Measurements from ENCODE around the gene RGL2.
A peak's percentile ranks its signal among the peaks of the same experiment; 100 is the strongest.

Gene RGL2

DNA sequence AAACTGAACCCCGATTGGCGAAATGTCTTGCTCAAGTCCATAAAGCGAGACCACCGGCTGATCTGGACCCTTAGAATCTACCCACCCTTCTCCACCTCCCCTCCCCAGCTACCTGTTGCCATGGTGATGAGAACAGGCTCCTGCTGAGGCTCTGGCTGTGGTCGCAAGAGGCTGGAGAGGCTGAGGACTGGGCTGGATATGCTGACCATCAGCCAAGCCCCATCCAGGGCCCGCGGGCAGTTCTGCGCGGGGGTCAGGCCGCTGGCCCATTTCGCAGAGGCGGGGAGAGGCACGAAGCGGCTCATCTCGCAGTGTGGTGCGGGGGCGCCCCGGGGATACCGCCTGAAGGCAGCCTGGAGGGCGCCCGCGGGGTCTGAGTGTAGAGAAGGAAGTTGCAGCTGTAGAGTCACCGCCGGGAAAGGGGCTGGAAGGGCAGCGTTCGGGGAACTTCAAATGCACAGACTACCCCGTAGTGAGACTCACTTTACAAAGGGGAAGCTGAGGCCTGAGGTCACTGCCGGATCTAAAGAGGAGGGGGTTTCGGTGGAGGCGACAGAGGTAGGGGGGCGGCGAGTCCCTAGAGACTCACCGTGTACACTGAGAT, 14.5 kb upstream of the RGL2 start:
- no peaks in the 10 kb centered on the region for H3K9me3 Mint-ChIP-seq
- H3K27me3 Mint-ChIP-seq = no peaks in the 10 kb centered on the region
- peak overlapping the region; percentile 100 for H3K4me3 Mint-ChIP-seq
- peaks cover 60% of the 10 kb centered on the region for H3K4me1 Mint-ChIP-seq (ENCODE audit: low read depth)
- intact Hi-C loops (cut with micrococcal nuclease) = loop anchor here (2.0 to 5.0 kb wide), 2 partner anchors 14 to 34 kb away; partner anchors contain the start of gene RGL2
- H3K27ac Mint-ChIP-seq = peak overlapping the region; percentile 98
- peaks cover 94% of the 10 kb centered on the region for H3K36me3 Mint-ChIP-seq (ENCODE audit: low read depth)

DNA sequence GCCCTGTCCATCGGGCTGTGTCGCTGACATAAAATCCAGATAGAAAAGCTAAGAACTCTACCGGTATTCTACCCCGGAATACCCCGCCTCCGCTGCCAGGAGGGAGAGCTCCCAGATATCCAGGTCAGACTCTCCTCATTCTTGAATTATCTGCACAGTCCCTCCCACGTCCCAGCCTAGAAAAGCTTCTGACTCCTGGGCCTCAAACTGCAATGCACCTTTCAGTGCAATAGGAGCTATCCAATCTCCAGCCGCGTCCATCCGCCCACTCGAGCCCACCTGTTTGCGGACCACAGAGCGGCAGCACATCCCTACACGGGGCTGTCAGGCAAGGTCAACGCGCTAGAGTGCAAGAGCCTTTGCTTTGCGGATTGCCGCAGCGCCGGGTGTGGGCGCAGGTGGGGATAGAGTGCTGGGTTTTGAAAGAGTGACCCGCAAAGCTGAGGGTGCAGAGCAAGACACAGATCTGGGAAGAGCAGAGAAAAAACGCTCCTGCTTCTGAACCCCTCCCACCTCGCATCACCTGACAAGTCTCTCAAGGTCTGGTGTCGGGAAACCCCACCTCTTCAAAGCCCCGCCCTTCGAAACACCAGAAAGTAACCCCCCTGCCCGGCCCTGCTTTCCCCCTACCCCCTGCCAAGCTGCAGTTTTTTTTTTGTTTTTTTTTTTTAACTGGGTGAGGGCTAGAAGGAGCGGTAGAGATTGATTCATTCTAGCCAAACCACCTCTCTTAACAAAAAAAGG, 13.8 kb upstream of the RGL2 start:
- Mint-ChIP-seq H3K27me3 (no peaks in the 10 kb centered on the region), H3K9me3 (no peaks in the 10 kb centered on the region), H3K4me3 (peak overlapping the region; percentile 100), H3K36me3 (ENCODE audit: low read depth) (peaks cover 90% of the 10 kb centered on the region), H3K4me1 (ENCODE audit: low read depth) (peaks cover 59% of the 10 kb centered on the region), H3K27ac (peak overlapping the region; percentile 98)
- intact Hi-C loops (cut with micrococcal nuclease) = loop anchor here (2.0 to 5.0 kb wide), 2 partner anchors 14 to 35 kb away; partner anchors contain the start of gene RGL2

DNA sequence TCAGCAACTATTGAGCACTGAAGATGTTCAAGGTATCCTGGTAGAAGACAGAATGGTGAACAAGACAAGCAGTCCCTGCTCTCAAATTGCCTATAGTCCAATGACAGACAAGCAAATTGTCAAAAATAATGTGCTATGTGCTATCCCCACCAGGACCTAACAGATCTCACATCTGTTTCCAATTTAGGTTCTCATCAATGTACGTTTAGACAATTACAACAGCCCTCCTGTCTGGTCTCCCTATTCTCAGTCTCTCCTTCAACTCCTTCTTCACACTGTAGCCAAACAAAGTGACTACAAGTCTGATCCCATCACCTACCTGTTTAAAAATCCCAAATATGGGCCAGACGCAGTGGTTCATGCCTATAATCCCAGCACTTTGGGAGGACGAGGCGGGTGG, 7.6 kb upstream of the RGL2 start:
- Mint-ChIP-seq H3K9me3 (no peaks in the 10 kb centered on the region), H3K27me3 (no peaks in the 10 kb centered on the region), H3K4me3 (no peak overlapping the region), H3K36me3 (ENCODE audit: low read depth) (peaks cover 89% of the 10 kb centered on the region), H3K27ac (no peak overlapping the region), H3K4me1 (ENCODE audit: low read depth) (peaks cover 59% of the 10 kb centered on the region)
- intact Hi-C loops (cut with micrococcal nuclease) = no loop called here

DNA sequence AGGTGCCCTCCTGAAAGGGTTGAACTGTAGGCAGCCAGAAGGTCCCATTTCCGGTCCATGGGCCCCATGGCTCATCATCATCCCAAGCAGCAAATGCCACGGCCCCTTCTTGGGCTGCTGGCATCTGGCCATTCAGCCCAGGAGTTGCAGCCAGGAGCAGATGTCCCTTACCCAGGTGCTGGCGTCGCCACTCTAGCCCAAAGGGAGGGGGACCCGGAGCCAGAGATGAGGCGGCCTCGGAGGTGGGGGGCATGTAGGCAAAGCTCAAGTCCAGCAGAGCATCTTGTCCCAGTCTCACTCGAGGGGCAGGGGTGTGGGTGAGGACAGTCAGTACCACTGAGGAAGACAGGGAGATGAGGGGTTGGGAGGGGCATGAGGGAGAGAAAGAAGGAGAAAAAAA, 6.3 kb upstream of the RGL2 start:
- peaks cover 89% of the 10 kb centered on the region for H3K36me3 Mint-ChIP-seq (ENCODE audit: low read depth)
- no peak overlapping the region for H3K4me3 Mint-ChIP-seq
- peaks cover 58% of the 10 kb centered on the region for H3K4me1 Mint-ChIP-seq (ENCODE audit: low read depth)
- intact Hi-C loops (cut with micrococcal nuclease) = no loop called here
- peak overlapping the region; percentile 43 for H3K27ac Mint-ChIP-seq
- no peaks in the 10 kb centered on the region for H3K27me3 Mint-ChIP-seq
- no peaks in the 10 kb centered on the region for H3K9me3 Mint-ChIP-seq

DNA sequence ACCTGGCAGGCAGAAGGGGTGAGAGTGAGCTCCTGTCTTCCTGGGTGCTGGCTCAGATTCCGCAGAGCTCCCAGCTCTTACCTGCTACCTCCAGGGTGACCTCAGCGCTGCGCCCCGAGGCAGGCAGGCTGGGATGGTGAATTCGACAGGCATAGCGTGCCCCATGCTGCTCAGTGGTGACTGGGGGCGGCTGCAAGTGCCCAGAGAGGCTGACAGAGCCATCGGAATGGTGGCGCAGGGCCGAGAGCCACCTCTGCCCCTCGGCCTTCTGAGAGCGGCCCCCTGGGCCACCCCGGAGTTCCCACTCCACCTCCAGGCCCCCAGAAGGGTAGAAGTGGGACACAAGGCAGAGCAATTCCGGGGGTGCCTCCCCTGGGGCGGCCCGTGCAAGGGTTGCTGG, 5.5 kb upstream of the RGL2 start:
- Mint-ChIP-seq H3K27ac (no peak overlapping the region), H3K27me3 (no peaks in the 10 kb centered on the region), H3K4me3 (no peak overlapping the region), H3K9me3 (no peaks in the 10 kb centered on the region), H3K4me1 (ENCODE audit: low read depth) (peaks cover 63% of the 10 kb centered on the region), H3K36me3 (ENCODE audit: low read depth) (peaks cover 89% of the 10 kb centered on the region)
- intact Hi-C loops (cut with micrococcal nuclease) = no loop called here

DNA sequence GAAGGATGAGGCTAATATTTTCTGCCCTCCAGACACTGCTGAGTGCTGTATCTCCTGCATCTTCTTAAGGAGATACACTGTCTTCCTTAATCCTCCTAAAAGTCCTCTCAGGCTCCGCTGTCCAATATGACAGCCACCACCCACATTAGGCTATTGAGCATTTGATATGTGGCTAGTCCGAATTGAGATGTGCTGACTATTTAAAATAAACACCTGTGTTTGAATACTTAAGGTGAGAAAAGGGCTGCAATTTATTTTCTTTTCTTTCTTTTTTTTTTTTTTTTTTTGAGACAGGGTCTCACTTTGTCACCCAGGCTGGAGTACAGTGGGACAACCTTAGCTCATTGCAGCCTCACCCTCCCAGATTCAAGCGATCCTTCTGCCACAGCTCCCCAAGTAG, 3.1 kb upstream of the RGL2 start:
- peaks cover 99% of the 10 kb centered on the region for H3K36me3 Mint-ChIP-seq (ENCODE audit: low read depth)
- no peaks in the 10 kb centered on the region for H3K9me3 Mint-ChIP-seq
- H3K4me3 Mint-ChIP-seq = no peak overlapping the region
- no peak overlapping the region for H3K27ac Mint-ChIP-seq
- H3K27me3 Mint-ChIP-seq = no peaks in the 10 kb centered on the region
- intact Hi-C loops (cut with micrococcal nuclease) = loop anchor here (2.0 kb wide), 1 partner anchor 43 kb away; no protein-coding TSS in a partner anchor
- H3K4me1 Mint-ChIP-seq (ENCODE audit: low read depth) = peaks cover 71% of the 10 kb centered on the region

DNA sequence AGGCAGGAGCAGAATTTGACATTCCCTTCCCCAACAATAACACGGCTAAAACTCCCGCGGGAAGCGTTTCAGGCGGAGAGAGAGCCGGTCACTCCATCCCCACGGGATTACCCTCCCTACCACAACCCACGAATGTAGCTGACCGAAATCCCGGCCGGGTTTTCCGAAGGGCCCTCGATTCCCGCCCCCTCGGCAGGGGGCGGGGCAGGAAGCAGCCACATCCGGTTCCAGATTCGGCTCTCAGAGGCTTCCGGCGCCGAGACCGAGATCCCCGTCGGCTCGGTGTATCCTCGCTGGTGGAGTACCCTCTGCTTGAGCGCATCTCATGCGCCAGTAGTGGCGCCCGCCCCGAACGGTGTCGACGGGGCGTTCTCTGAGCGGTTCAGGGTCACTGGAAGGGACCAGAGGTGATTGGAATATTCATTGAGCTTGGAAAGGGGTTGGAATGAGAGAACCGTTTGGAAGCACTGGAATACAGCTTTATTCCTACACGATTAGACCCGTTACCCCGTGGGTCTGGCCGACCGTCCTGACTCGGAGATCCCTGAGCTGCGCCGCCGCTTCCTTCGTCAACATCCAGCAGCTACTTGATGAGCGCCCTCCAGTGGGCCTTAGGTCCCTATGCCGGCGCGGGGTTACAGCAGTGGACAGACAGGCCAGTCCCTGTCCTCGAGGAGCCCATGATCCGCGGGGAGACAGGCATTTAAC, 649 bp upstream of the RGL2 start:
- Mint-ChIP-seq H3K27ac (peak overlapping the region; percentile 97), H3K4me3 (peak overlapping the region; percentile 99), H3K9me3 (no peaks in the 10 kb centered on the region), H3K36me3 (ENCODE audit: low read depth) (peaks cover 100% of the 10 kb centered on the region), H3K27me3 (no peaks in the 10 kb centered on the region), H3K4me1 (ENCODE audit: low read depth) (peaks cover 71% of the 10 kb centered on the region)
- intact Hi-C loops (cut with micrococcal nuclease) = loop anchor here (1.0 to 2.0 kb wide), 3 partner anchors 10 to 51 kb away; partner anchors contain the start of genes PFDN6 and WDR46

DNA sequence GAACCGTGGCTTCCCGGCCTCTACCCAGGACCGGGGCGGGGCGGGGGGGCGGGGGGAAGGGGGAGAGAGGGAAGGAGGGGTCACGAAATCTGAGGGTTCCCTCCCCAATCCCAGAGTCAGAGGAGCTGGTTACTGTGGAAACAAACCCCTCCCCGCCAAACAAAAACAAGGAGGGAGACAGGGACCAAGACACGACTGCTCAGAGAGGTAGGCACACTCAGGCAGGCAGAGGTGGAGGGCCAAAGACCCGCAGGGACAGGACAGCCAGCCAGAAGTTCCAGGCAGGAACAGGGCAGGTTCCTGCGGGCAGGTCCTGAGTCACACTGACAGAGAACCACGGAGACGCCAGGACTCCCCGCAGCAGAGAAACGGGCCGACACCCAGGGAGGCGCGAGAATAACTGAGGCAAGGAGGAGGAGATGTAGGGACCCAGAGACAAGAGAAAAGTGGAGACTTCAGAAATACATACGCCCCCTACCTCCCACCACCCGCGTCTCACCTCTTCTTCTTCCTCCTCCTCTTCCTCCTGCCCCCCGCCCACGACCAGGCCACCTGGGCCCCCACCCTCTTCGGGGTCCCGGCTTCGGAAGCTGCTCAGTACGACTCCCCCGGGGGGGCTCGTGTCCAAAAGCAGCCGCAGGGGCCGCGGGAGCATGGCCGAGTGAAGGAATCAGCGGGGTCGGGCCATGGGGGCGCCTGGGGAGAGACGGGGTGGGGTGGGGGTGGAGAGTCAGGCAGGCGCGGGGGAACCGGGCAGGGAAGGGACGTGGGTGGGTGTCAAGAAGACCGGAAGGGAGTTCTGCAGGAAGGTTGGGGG, 578 bp downstream of the RGL2 start:
- intact Hi-C loops (cut with micrococcal nuclease) = loop anchor here (2.0 kb wide), 2 partner anchors 15 to 49 kb away; no protein-coding TSS in a partner anchor
- Mint-ChIP-seq H3K9me3 (no peaks in the 10 kb centered on the region), H3K27ac (peak overlapping the region; percentile 97)

DNA sequence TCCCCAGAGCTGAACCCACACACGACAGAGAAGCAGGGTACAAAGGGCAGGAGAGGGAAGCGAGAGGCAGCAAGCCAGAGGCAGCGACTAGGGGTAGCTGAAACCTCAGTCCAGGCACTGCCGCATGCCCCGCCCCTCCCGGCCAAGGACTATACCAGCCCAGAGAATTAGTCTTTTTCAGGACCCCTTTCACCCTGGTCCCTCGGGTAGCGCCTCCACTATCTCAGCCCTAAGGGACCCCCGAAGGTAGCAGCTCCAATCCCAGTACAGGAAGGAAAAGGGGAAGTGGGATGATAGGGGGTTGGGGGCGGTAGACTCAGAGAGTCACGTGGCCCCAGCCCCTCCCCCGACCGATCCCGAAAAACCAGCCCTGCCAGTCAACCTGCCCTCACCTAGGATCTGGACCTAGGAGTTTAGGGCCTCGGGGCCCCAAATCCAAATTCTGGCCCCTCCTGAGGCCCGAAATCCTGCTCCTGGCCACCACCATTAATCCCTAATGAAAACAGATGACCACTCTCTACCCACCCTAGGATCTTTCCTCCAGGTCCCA, 1.3 kb downstream of the RGL2 start:
- H3K4me1 Mint-ChIP-seq (ENCODE audit: low read depth) = peaks cover 76% of the 10 kb centered on the region
- intact Hi-C loops (cut with micrococcal nuclease) = no loop called here
- H3K27me3 Mint-ChIP-seq = no peaks in the 10 kb centered on the region
- peaks cover 100% of the 10 kb centered on the region for H3K36me3 Mint-ChIP-seq (ENCODE audit: low read depth)
- H3K27ac Mint-ChIP-seq = peak overlapping the region; percentile 97
- no peaks in the 10 kb centered on the region for H3K9me3 Mint-ChIP-seq
- peak overlapping the region; percentile 99 for H3K4me3 Mint-ChIP-seq

More for the DNA sequence above, 578 bp downstream of the RGL2 start:
- H3K4me3 Mint-ChIP-seq = peak overlapping the region; percentile 99
- peaks cover 100% of the 10 kb centered on the region for H3K36me3 Mint-ChIP-seq (ENCODE audit: low read depth)
- H3K4me1 Mint-ChIP-seq (ENCODE audit: low read depth) = peaks cover 71% of the 10 kb centered on the region
- no peaks in the 10 kb centered on the region for H3K27me3 Mint-ChIP-seq

DNA sequence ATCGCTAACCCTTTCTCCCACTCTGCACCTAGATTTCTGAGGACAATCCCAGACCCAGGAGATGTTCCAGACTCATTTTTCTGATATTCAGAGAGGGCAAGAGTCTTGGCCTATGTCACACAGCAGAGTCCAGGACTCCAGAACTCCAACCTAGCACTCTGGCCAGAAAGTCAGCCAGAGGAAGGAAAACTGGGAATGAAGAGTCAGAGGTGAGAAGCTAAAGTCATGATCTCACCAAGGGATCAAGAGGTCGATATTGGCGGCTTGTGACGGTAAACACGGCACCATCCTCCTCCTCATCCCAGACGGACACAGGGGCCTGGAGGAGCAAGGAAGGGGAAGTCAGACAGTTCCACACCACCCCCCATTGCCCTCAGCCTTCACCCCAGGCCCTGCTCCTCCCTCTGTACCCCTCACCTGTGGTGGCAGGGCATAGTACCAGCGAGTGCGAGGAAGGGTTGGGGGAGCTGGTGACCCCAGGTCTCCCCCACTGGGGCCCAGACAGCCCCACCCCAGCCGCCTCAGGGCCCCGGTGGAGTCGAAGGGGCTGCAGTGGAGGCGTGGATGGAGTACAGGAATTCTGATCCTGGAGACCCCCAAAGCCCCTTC, 1.8 kb downstream of the RGL2 start:
- intact Hi-C loops (cut with micrococcal nuclease) = no loop called here
- Mint-ChIP-seq H3K27ac (peak overlapping the region; percentile 97), H3K4me1 (ENCODE audit: low read depth) (peaks cover 70% of the 10 kb centered on the region), H3K27me3 (no peaks in the 10 kb centered on the region), H3K36me3 (ENCODE audit: low read depth) (peaks cover 100% of the 10 kb centered on the region), H3K4me3 (peak overlapping the region; percentile 99), H3K9me3 (no peaks in the 10 kb centered on the region)

DNA sequence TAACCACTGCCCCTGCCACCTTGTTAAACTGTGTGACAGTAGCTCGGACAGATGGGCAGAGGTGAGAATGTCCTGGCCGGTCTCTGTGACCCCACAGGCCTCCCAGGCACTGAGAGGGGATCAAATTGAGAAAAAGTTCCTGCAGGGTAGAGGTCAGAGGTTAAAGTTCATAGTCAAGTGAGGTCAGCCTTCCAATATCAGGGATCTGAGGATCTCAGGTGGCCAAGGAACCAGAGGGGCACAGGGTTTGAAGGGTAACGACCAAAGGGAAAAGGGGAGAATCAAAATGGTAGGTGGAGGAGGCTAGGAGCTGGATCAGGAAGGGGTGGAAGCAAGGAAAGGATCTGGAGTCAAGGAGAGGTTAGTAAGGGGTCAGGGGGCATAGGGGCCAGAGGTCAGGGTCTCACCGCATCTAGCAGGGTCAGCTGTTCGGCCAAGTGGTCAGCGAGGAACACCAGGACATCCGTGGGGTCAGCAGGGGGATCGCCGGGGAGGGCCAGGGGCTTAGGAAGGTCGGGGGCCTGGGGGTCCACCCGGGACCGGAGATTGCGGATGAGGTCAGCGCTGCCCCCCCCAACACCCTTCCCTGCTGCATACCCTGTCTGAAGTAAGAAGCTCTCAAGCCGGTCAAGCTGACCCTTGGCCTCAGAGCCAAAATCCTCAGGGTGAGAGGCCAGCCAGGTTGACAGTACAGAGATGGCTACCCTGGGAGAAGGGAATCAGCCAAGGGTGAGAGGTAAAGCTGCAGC, 2.9 kb downstream of the RGL2 start:
- Mint-ChIP-seq H3K27me3 (no peaks in the 10 kb centered on the region), H3K36me3 (ENCODE audit: low read depth) (peaks cover 100% of the 10 kb centered on the region), H3K4me1 (ENCODE audit: low read depth) (peaks cover 70% of the 10 kb centered on the region), H3K27ac (peak overlapping the region; percentile 97), H3K4me3 (peak overlapping the region; percentile 17), H3K9me3 (no peaks in the 10 kb centered on the region)
- intact Hi-C loops (cut with micrococcal nuclease) = no loop called here

DNA sequence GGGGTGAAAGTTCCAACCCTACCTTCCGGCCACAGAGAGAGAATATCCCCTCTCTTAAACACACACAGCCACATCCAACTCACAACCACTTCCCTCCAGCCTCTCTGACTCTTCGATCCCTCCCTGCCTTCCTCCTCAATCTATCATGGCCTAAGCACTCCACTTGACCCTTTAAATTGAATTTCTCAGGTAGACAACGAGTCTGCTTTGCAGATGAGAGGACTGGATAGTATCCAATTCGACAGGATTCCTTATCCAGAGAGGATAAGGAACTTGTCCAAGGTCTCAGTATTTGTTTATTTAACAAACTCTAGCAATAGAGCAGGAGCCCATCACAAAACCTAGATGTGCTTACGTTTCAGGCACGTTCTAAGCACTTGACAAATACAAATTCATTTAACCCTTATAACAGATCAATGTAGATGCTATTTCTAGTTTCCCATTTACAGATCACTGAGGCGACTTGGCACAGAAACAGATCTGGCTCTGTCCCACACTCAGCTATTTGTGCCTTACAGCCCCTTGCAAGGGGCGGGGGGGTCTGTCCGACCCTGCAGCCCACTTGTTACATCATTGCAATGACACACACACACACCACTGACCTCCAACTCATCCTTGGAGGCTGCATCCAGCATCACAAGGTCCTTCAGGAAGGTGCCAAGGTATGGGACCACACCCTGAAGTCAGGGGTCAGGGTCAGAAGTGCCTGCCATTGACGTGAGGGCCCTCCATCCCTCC, 4.5 kb downstream of the RGL2 start:
- H3K36me3 Mint-ChIP-seq (ENCODE audit: low read depth) = peaks cover 97% of the 10 kb centered on the region
- intact Hi-C loops (cut with micrococcal nuclease) = no loop called here
- H3K9me3 Mint-ChIP-seq = no peaks in the 10 kb centered on the region
- no peaks in the 10 kb centered on the region for H3K27me3 Mint-ChIP-seq
- H3K27ac Mint-ChIP-seq = no peak overlapping the region
- H3K4me3 Mint-ChIP-seq = no peak overlapping the region
- H3K4me1 Mint-ChIP-seq (ENCODE audit: low read depth) = peaks cover 70% of the 10 kb centered on the region

Measured in dendritic cell treated with granulocyte-macrophage colony-stimulating factor and Interleukin-4, amounts not matched to agents 40 ng/mL and 50 ng/mL, for 4 days (primary cell).